BLaER1 treated with 17β-estradiol and CSF1 and Interleukin-3, amounts not matched to agents 10 nM and 100 nM (cell line): ENCODE measurements around the gene DMD.

Experiments
- H3K27ac ChIP-seq, 11 experiments: shearing (Covaris generic); formaldehyde crosslinking; 2 replicates each; pipeline ENCODE4 v1.8.1; 2022
- H3K27me3 ChIP-seq, 11 experiments: shearing (Covaris generic); formaldehyde crosslinking; 2 replicates each; pipeline ENCODE4 v1.8.1; 2022
- H3K36me3 ChIP-seq, 11 experiments: shearing (Covaris generic); formaldehyde crosslinking; 2 replicates each; pipeline ENCODE4 v1.8.1; 2022
- H3K4me1 ChIP-seq, 10 experiments: shearing (Covaris generic); formaldehyde crosslinking; 2 replicates each; pipeline ENCODE4 v1.8.1; 2022
- H3K4me2 ChIP-seq, 11 experiments: shearing (Covaris generic); formaldehyde crosslinking; 2 replicates each; pipeline ENCODE4 v1.8.1; 2022
- H3K4me3 ChIP-seq, 10 experiments: shearing (Covaris generic); formaldehyde crosslinking; 2 replicates each; pipeline ENCODE4 v1.8.1; 2022
- H3K9ac ChIP-seq, 11 experiments: shearing (Covaris generic); formaldehyde crosslinking; 2 replicates each; pipeline ENCODE4 v1.8.1; 2022
- H3K9me3 ChIP-seq, 11 experiments: shearing (Covaris generic); formaldehyde crosslinking; replicated peaks in 1 of 11; 2 replicates each; pipeline ENCODE4 v1.8.1; 2022
- H4K20me1 ChIP-seq, 11 experiments: shearing (Covaris generic); formaldehyde crosslinking; 2 replicates each; pipeline ENCODE4 v1.8.1; 2022
- Cebpa-rat ChIP-seq, 11 experiments: shearing (Covaris generic); IDR thresholded peaks; 2 replicates each; pipeline ENCODE4 v1.8.1; 2022

Gene DMD

GRCh38 chrX:33211356-33212260 is at the start of gene DMD:
TSS of gene DMD (minus strand) at chrX:33211549. CDS start at chrX:33211312, 237 bp downstream.
- TF ChIP-seq Cebpa-rat (IDR thresholded peaks at IDR 0.05): no peak
- Histone ChIP-seq H4K20me1 (no peaks in the 10 kb centered on the region), H3K27ac (no peak within 1 kb of the TSS), H3K4me1 (no peaks in the 10 kb centered on the region), H3K4me3 (no peak within 1 kb of the TSS), H3K9me3 (peaks cover 4 to 16% (median 9%) of the 10 kb centered on the region in 11 experiments; a peak in 10 of 22 replicates), H3K36me3 (no peaks in the 10 kb centered on the region), H3K4me2 (no peak within 1 kb of the TSS), H3K27me3 (peaks cover 85 to 100% (median 94%) of the 10 kb centered on the region in 11 experiments), H3K9ac (no peak within 1 kb of the TSS)

- H3K27ac ChIP-seq: peak overlapping the region in 4 of 11 experiments; percentile 13 to 52 (median 33); a peak in 4 of 22 replicates
- H4K20me1 ChIP-seq: no peaks in the 10 kb centered on the region
- no peak overlapping the region for H3K4me3 ChIP-seq
- H3K9ac ChIP-seq: no peak overlapping the region; a peak in 2 of 22 replicates
- H3K4me2 ChIP-seq: peak overlapping the region in 9 of 11 experiments; percentile 0 to 51 (median 30); a peak in 9 of 22 replicates
- no peaks in the 10 kb centered on the region for H3K9me3 ChIP-seq
- TF ChIP-seq Cebpa-rat (IDR thresholded peaks at IDR 0.05): no peak
- H3K36me3 ChIP-seq: no peaks in the 10 kb centered on the region
- peaks cover 37 to 80% (median 67%) of the 10 kb centered on the region in 11 experiments for H3K27me3 ChIP-seq
- H3K4me1 ChIP-seq: peaks cover 3 to 15% (median 13%) of the 10 kb centered on the region in 10 experiments; a peak in 12 of 20 replicates
Observed at GRCh38 chrX:33252306-33252825, 41.0 kb upstream of the DMD start.

- H3K4me3 ChIP-seq: no peak overlapping the region
Observed at GRCh38 chrX:33218819-33219218, 7.5 kb upstream of the DMD start.

GRCh38 chrX:33210156-33210555 is 1.2 kb downstream of the DMD start:
- no peak for TF ChIP-seq Cebpa-rat (IDR thresholded peaks at IDR 0.05)
- no peaks in the 10 kb centered on the region for H3K4me1 ChIP-seq
- no peaks in the 10 kb centered on the region for H3K36me3 ChIP-seq
- H3K4me2 ChIP-seq: no peak overlapping the region
- H4K20me1 ChIP-seq: no peaks in the 10 kb centered on the region; a peak in 1 of 22 replicates
- peaks cover 84 to 100% (median 94%) of the 10 kb centered on the region in 11 experiments for H3K27me3 ChIP-seq
- H3K9me3 ChIP-seq: peaks cover 0 to 8% (median 6%) of the 10 kb centered on the region in 11 experiments; a peak in 8 of 22 replicates
- H3K27ac ChIP-seq: no peak overlapping the region
- H3K4me3 ChIP-seq: no peak overlapping the region
- H3K9ac ChIP-seq: no peak overlapping the region

More at GRCh38 chrX:33218819-33219218, 7.5 kb upstream of the DMD start:
- Histone ChIP-seq H3K27me3 (peaks cover 70 to 100% (median 96%) of the 10 kb centered on the region in 11 experiments), H4K20me1 (no peaks in the 10 kb centered on the region), H3K27ac (no peak overlapping the region), H3K4me2 (no peak overlapping the region), H3K4me1 (no peaks in the 10 kb centered on the region), H3K36me3 (no peaks in the 10 kb centered on the region), H3K9me3 (peaks cover 4 to 16% (median 9%) of the 10 kb centered on the region in 11 experiments; a peak in 10 of 22 replicates), H3K9ac (no peak overlapping the region)
- TF ChIP-seq Cebpa-rat (IDR thresholded peaks at IDR 0.05): no peak

- no peaks in the 10 kb centered on the region for H3K36me3 ChIP-seq
- peaks cover 86 to 100% (median 95%) of the 10 kb centered on the region in 11 experiments for H3K27me3 ChIP-seq
- H3K4me2 ChIP-seq: no peak overlapping the region
- no peak overlapping the region for H3K9ac ChIP-seq
- no peaks in the 10 kb centered on the region for H3K4me1 ChIP-seq
- no peak overlapping the region for H3K27ac ChIP-seq
- no peaks in the 10 kb centered on the region for H3K9me3 ChIP-seq
- H3K4me3 ChIP-seq: no peak overlapping the region
- no peak for TF ChIP-seq Cebpa-rat (IDR thresholded peaks at IDR 0.05)
- H4K20me1 ChIP-seq: no peaks in the 10 kb centered on the region; a peak in 1 of 22 replicates
Observed at GRCh38 chrX:33207056-33207455, 4.3 kb downstream of the DMD start.

- Histone ChIP-seq H3K4me2 (no peak overlapping the region), H3K27me3 (peaks cover 73 to 98% (median 92%) of the 10 kb centered on the region in 11 experiments), H3K9me3 (no peaks in the 10 kb centered on the region), H4K20me1 (no peaks in the 10 kb centered on the region; a peak in 1 of 22 replicates), H3K4me1 (no peaks in the 10 kb centered on the region), H3K27ac (no peak overlapping the region), H3K36me3 (no peaks in the 10 kb centered on the region), H3K9ac (no peak overlapping the region), H3K4me3 (no peak overlapping the region)
- no peak for TF ChIP-seq Cebpa-rat (IDR thresholded peaks at IDR 0.05)
Observed at GRCh38 chrX:33205321-33205720, 6.0 kb downstream of the DMD start.

- no peak for TF ChIP-seq Cebpa-rat (IDR thresholded peaks at IDR 0.05)
- H3K4me3 ChIP-seq: no peak overlapping the region
- H3K36me3 ChIP-seq: no peaks in the 10 kb centered on the region
- H3K9ac ChIP-seq: no peak overlapping the region
- no peaks in the 10 kb centered on the region; a peak in 1 of 22 replicates for H4K20me1 ChIP-seq
- H3K27ac ChIP-seq: no peak overlapping the region
- no peaks in the 10 kb centered on the region for H3K9me3 ChIP-seq
- H3K27me3 ChIP-seq: peaks cover 69 to 97% (median 90%) of the 10 kb centered on the region in 11 experiments
- no peaks in the 10 kb centered on the region for H3K4me1 ChIP-seq
- H3K4me2 ChIP-seq: no peak overlapping the region
Observed at GRCh38 chrX:33204889-33205288, 6.5 kb downstream of the DMD start.

- Histone ChIP-seq H3K9ac (no peak overlapping the region), H3K4me1 (no peaks in the 10 kb centered on the region), H3K27me3 (peaks cover 57 to 96% (median 89%) of the 10 kb centered on the region in 11 experiments), H3K27ac (no peak overlapping the region), H4K20me1 (no peaks in the 10 kb centered on the region), H3K9me3 (no peaks in the 10 kb centered on the region; a peak in 1 of 22 replicates), H3K36me3 (no peaks in the 10 kb centered on the region), H3K4me2 (no peak overlapping the region), H3K4me3 (no peak overlapping the region)
- no peak for TF ChIP-seq Cebpa-rat (IDR thresholded peaks at IDR 0.05)
Observed at GRCh38 chrX:33198561-33199279, 12.6 kb downstream of the DMD start.

- Histone ChIP-seq H3K4me3 (no peak overlapping the region), H4K20me1 (no peaks in the 10 kb centered on the region; a peak in 1 of 22 replicates), H3K9ac (no peak overlapping the region), H3K4me1 (no peaks in the 10 kb centered on the region), H3K4me2 (no peak overlapping the region), H3K27me3 (peaks cover 59 to 93% (median 86%) of the 10 kb centered on the region in 11 experiments), H3K27ac (no peak overlapping the region), H3K36me3 (no peaks in the 10 kb centered on the region), H3K9me3 (no peaks in the 10 kb centered on the region; a peak in 1 of 22 replicates)
- no peak for TF ChIP-seq Cebpa-rat (IDR thresholded peaks at IDR 0.05)
Observed at GRCh38 chrX:33195698-33196097, 15.7 kb downstream of the DMD start.
